K562 (cell line): ENCODE data around the gene C22orf39. TPM values are rescaled to one million over a fixed set of nuclear protein-coding genes. Genes with fewer than 3 reads are reported as not detected.

Source experiments
- ARID1B ChIP-seq: fragments of 450-650 bp; IDR thresholded peaks from 2 replicates; pipeline ENCODE4 v1.6.1; 2016; ENCODE audit warnings: antibody characterized with exemption, mild to moderate bottlenecking, inconsistent platforms
- ASH1L ChIP-seq: fragments of 450-650 bp; IDR thresholded peaks from 2 replicates; pipeline ENCODE4 v1.6.1; 2018; ENCODE audit warnings: borderline replicate concordance, mild to moderate bottlenecking, low read depth; ENCODE audit not compliant: partially characterized antibody
- ATF1 ChIP-seq, 2 experiments: fragments of 450-650 bp in 1 of 2; IDR thresholded peaks; 2 replicates each; pipeline ENCODE4 v1.6.1; 2016; ENCODE audit warnings: missing compliant biosample characterization in 1 of 2, missing genetic modification characterization in 1 of 2
- DIDO1 ChIP-seq: fragments of 450-650 bp; IDR thresholded peaks from 2 replicates; pipeline ENCODE4 v1.6.1; 2016; ENCODE audit warnings: low read depth, missing biosample characterization, missing genetic modification characterization
- FIP1L1 ChIP-seq: fragments of 200-400 bp; formaldehyde crosslinking; IDR thresholded peaks from 2 replicates; pipeline ENCODE4 v1.6.1; 2018; ENCODE audit warnings: mild to moderate bottlenecking, low read depth, low read length; ENCODE audit not compliant: poor library complexity, severe bottlenecking
- FOXJ3 ChIP-seq: sonication (generic); formaldehyde crosslinking; IDR thresholded peaks from 2 replicates; pipeline ENCODE4 v1.4.0; 2020; ENCODE audit warnings: mild to moderate bottlenecking, missing genetic modification reagents
- HNRNPUL1 ChIP-seq: fragments of 200-400 bp; formaldehyde crosslinking; IDR thresholded peaks from 2 replicates; pipeline ENCODE4 v1.6.1; 2017; ENCODE audit warnings: low read length
- KAT2B ChIP-seq: IDR thresholded peaks from one replicate; pipeline ENCODE4 v1.6.1; 2012; ENCODE audit warnings: low read depth, mild to moderate bottlenecking, control low read depth, inconsistent platforms, low read length, moderate library complexity
- KDM5B ChIP-seq: fragments of 200-600 bp; sonication (generic); IDR thresholded peaks from 2 replicates; pipeline ENCODE4 v1.6.1; 2012; ENCODE audit warnings: low read depth, mild to moderate bottlenecking, moderate library complexity, low read length, control low read depth, inconsistent platforms; ENCODE audit not compliant: insufficient replicate concordance
- KLF13 ChIP-seq: fragments of 450-650 bp; IDR thresholded peaks from 2 replicates; pipeline ENCODE4 v1.6.1; 2016; ENCODE audit warnings: missing genetic modification characterization, low read depth, mild to moderate bottlenecking, missing compliant biosample characterization, moderate library complexity, borderline replicate concordance
- MAFK ChIP-seq: IDR thresholded peaks from 2 replicates; pipeline ENCODE4 v1.6.1; 2011; ENCODE audit warnings: low read length, improper control_type of control experiment
- MITF ChIP-seq: IDR thresholded peaks from 2 replicates; pipeline ENCODE4 v1.6.1; 2014; ENCODE audit warnings: antibody characterized with exemption
- POLR2A ChIP-seq: fragments of 450-650 bp; conservative IDR thresholded peaks from 2 replicates; pipeline ENCODE4 v1.6.1; 2016
- POLR2G ChIP-seq: fragments of 200-400 bp; formaldehyde crosslinking; IDR thresholded peaks from 2 replicates; pipeline ENCODE4 v1.6.1; 2017; ENCODE audit warnings: low read depth, mild to moderate bottlenecking, antibody characterized with exemption, low read length, moderate library complexity
- POLR2H ChIP-seq: IDR thresholded peaks from 2 replicates; pipeline ENCODE4 v1.6.1; 2016; ENCODE audit warnings: missing genetic modification characterization, low read depth, mild to moderate bottlenecking, control low read depth, missing compliant biosample characterization, moderate library complexity
- SAFB ChIP-seq: fragments of 200-400 bp; formaldehyde crosslinking; IDR thresholded peaks from 2 replicates; pipeline ENCODE4 v1.6.1; 2017; ENCODE audit warnings: low read depth, low read length, borderline replicate concordance
- SMARCA5 ChIP-seq: fragments of 450-650 bp; IDR thresholded peaks from 2 replicates; pipeline ENCODE4 v1.6.1; 2016
- SMARCE1 ChIP-seq: fragments of 450-650 bp; IDR thresholded peaks from 2 replicates; pipeline ENCODE4 v1.7.1; 2016; ENCODE audit warnings: mild to moderate bottlenecking
- THAP12 ChIP-seq: fragments of 250-450 bp; sonication (Bioruptor Pico); IDR thresholded peaks from 2 replicates; pipeline ENCODE4 v1.9.0; 2021; ENCODE audit warnings: mild to moderate bottlenecking, inconsistent platforms
- THRB ChIP-seq: fragments of 450-650 bp; formaldehyde crosslinking; conservative IDR thresholded peaks from 2 replicates; pipeline ENCODE4 v1.4.0; 2022; ENCODE audit warnings: mild to moderate bottlenecking, missing genetic modification characterization
- ZKSCAN3 ChIP-seq: fragments of 250-450 bp; sonication (Bioruptor Pico); IDR thresholded peaks from 2 replicates; pipeline ENCODE4 v1.4.0; 2020
- ZNF133 ChIP-seq: fragments of 250-450 bp; sonication (Bioruptor Pico); IDR thresholded peaks from 2 replicates; pipeline ENCODE4 v1.4.0; 2020; ENCODE audit warnings: mild to moderate bottlenecking
- ZNF263 ChIP-seq: sonication (generic); formaldehyde crosslinking; IDR thresholded peaks from 2 replicates; pipeline ENCODE4 v1.8.0; 2022; ENCODE audit warnings: mild to moderate bottlenecking, missing genetic modification reagents, borderline replicate concordance
- ZNF717 ChIP-seq: fragments of 250-450 bp; sonication (Bioruptor Pico); IDR thresholded peaks from 2 replicates; pipeline ENCODE4 v1.5.0; 2021
- ZNF77 ChIP-seq: fragments of 250-450 bp; sonication (Bioruptor Pico); IDR thresholded peaks from 2 replicates; pipeline ENCODE4 v1.5.0; 2020
- ZNF778 ChIP-seq: fragments of 450-650 bp; formaldehyde crosslinking; IDR thresholded peaks from 2 replicates; pipeline ENCODE4 v1.4.0; 2020; ENCODE audit warnings: mild to moderate bottlenecking, moderate library complexity
- polyA plus RNA-seq, 8 experiments: library from polyadenylated mRNA; depleted of rRNA in 4 of 8; stranded (reverse) in 5 of 8; unstranded in 3 of 8; fragments of >200 nt; fragmentation: Nextera tagmentation in 2 of 8; fragmentation: Illumina TruSeq in 1 of 8; extraction: Ambion mirVana in 2 of 8; extraction: Trizol in 1 of 8; gene quantifications; 2 replicates each; pipeline versions ENCODE4 v1.2.1 to v1.2.3, GENCODE V29; 2011 to 2014; ENCODE audit warnings: inconsistent platforms in 1 of 8, missing spikeins in 1 of 8
- total RNA-seq, 7 experiments: library from RNA; depleted of rRNA in 6 of 7; stranded (reverse); fragments of >200 nt in 6 of 7; fragmentation: Illumina TruSeq in 2 of 7; extraction: Trizol in 2 of 7; gene quantifications; 2 replicates each; pipeline versions ENCODE4 v1.2.1 to v1.2.3, GENCODE V29; 2011 to 2021; ENCODE audit warnings: low replicate concordance in 1 of 7

The C22orf39 gene
- total and polyA plus RNA-seq, 9 of the 15 experiments (the other 6 are each of a cell fraction or from before 2014, with no cell fraction given): 20.4 to 139 (median 66.8) TPM

- TF ChIP-seq KDM5B: peak; percentile 95
- TF ChIP-seq DIDO1: no peak
- TF ChIP-seq ZNF133 (CRISPR knock-in tag): no peak; the same call in 1 of the 2 replicates
- TF ChIP-seq HNRNPUL1: no peak
- TF ChIP-seq KLF13 (tag): no peak; the same call in 1 of the 2 replicates
- no peak for TF ChIP-seq KAT2B
- TF ChIP-seq SAFB: no peak
- TF ChIP-seq POLR2G: peak; percentile 94
- TF ChIP-seq ZNF77 (CRISPR knock-in tag): no peak
- no peak for TF ChIP-seq ZKSCAN3 (CRISPR knock-in tag)
- no peak for TF ChIP-seq POLR2H
- TF ChIP-seq ATF1 (CRISPR knock-in tag; IDR thresholded peaks at IDR 0.05): no peak
- peak; percentile 98; the same call in 1 of the 2 replicates for TF ChIP-seq ATF1 (tag; IDR thresholded peaks at IDR 0.05)
- peak; percentile 82 for TF ChIP-seq FIP1L1
- TF ChIP-seq MITF: no peak
- no peak for TF ChIP-seq ARID1B
- TF ChIP-seq POLR2A: no peak
- TF ChIP-seq ZNF717 (CRISPR knock-in tag): no peak
- 0 out of 2 replicates have a peak, but pooled peaks have one; percentile 9 for TF ChIP-seq THAP12 (CRISPR knock-in tag)
- no peak for TF ChIP-seq ASH1L
- TF ChIP-seq FOXJ3 (CRISPR knock-in tag): no peak
- no peak for TF ChIP-seq THRB
- TF ChIP-seq MAFK: peak; percentile 41; the same call in 1 of the 2 replicates
- TF ChIP-seq ZNF263: no peak
- TF ChIP-seq SMARCA5: no peak
- TF ChIP-seq SMARCE1: no peak
- TF ChIP-seq ZNF778 (CRISPR knock-in tag): no peak
Measured at GRCh38 chr22:19478901-19479354, 31.4 kb upstream of the C22orf39 start, which contains the start of gene UFD1 (continued).
